Neutrophil (primary cell): Measurements from ENCODE around the gene APOBEC4.

Source experiments
- H3K27ac ChIP-seq: fragments of 200-600 bp; sonication (generic); 2 replicates; pipeline ENCODE4 v1.5.1; 2016; ENCODE audit warnings: mild to moderate bottlenecking, moderate library complexity
- H3K27me3 ChIP-seq: fragments of 200-600 bp; sonication (generic); 2 replicates; pipeline ENCODE4 v1.6.0; 2016; ENCODE audit warnings: mild to moderate bottlenecking
- H3K36me3 ChIP-seq: fragments of 200-600 bp; sonication (generic); 2 replicates; pipeline ENCODE4 v1.5.1; 2017
- H3K4me1 ChIP-seq, 2 experiments: fragments of 200-600 bp in 1 of 2; sonication (generic) in 1 of 2; 1 replicate in 1 of 2; 2 replicates in 1 of 2; pipeline versions ENCODE4 v1.5.1 to v1.6.1; 2013 to 2016; ENCODE audit warnings: low read depth in 1 of 2, low read length in 1 of 2, mild to moderate bottlenecking in 1 of 2, moderate library complexity in 1 of 2; ENCODE audit not compliant: control insufficient read depth in 1 of 2, insufficient read depth in 1 of 2
- H3K4me3 ChIP-seq, 2 experiments: fragments of 200-600 bp in 1 of 2; sonication (generic) in 1 of 2; 1 replicate in 1 of 2; 2 replicates in 1 of 2; pipeline ENCODE4 v1.5.1; 2013 to 2016; ENCODE audit warnings: low read depth in 1 of 2, low read length in 1 of 2, mild to moderate bottlenecking in 1 of 2, moderate library complexity in 1 of 2
- H3K9me3 ChIP-seq: fragments of 200-600 bp; sonication (generic); 2 replicates; pipeline ENCODE4 v1.5.1; 2016
- CTCF ChIP-seq: fragments of 200-600 bp; sonication (generic); IDR thresholded peaks from 2 replicates; pipeline ENCODE4 v1.5.1; 2016; ENCODE audit warnings: antibody characterized with exemption

APOBEC4 gene

GRCh38 chr1:183636783-183637182 lies 16.3 kb downstream of the APOBEC4 start:
- Histone ChIP-seq H3K4me3 (peak overlapping the region; percentile 71 to 77), H3K36me3 (peaks cover 13% of the 10 kb centered on the region), H3K27ac (no peak overlapping the region), H3K9me3 (no peaks in the 10 kb centered on the region), H3K4me1 (peaks cover 35 to 43% of the 10 kb centered on the region in 2 experiments), H3K27me3 (peaks cover 2% of the 10 kb centered on the region)
- TF ChIP-seq CTCF, result no peak

DNA sequence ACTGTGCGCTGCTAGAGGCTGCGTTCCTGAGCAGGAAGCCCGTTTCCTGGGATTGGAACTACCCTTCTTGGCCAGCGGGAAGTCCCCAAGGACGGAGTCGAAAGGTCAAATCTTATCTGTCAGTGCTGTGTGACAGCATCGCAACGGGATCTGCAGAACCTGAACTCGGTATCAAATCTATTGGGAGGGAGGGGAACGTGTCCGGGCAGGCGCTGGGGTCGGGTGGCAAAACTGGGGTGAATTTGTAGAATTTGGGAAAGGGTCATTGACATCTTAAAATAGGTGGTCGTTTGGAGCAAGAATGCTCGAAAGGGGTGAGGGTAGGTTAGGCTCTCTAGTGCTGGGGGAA lies 16.8 kb downstream of the APOBEC4 start:
- Histone ChIP-seq H3K27me3 (peaks cover 2% of the 10 kb centered on the region), H3K27ac (peak overlapping the region; percentile 98), H3K9me3 (no peaks in the 10 kb centered on the region), H3K4me3 (peak overlapping the region; percentile 71 to 77), H3K36me3 (peaks cover 17% of the 10 kb centered on the region), H3K4me1 (peaks cover 40 to 48% of the 10 kb centered on the region in 2 experiments)
- TF ChIP-seq CTCF, result no peak

- Histone ChIP-seq H3K36me3 (peaks cover 22% of the 10 kb centered on the region), H3K4me1 (peaks cover 45 to 53% of the 10 kb centered on the region in 2 experiments), H3K27me3 (peaks cover 2% of the 10 kb centered on the region), H3K27ac (peak within 1 kb of the TSS; percentile 98), H3K9me3 (no peaks in the 10 kb centered on the region), H3K4me3 (peak within 1 kb of the TSS; percentile 71 to 77)
- peak; percentile 53 for TF ChIP-seq CTCF
These were observed 17.3 kb downstream of the APOBEC4 start, which contains the start of gene ARPC5 for GRCh38 chr1:183635606-183636333. ARPC5 (minus strand) TSS chr1:183635783; CDS start chr1:183635659, 124 bp downstream.

DNA sequence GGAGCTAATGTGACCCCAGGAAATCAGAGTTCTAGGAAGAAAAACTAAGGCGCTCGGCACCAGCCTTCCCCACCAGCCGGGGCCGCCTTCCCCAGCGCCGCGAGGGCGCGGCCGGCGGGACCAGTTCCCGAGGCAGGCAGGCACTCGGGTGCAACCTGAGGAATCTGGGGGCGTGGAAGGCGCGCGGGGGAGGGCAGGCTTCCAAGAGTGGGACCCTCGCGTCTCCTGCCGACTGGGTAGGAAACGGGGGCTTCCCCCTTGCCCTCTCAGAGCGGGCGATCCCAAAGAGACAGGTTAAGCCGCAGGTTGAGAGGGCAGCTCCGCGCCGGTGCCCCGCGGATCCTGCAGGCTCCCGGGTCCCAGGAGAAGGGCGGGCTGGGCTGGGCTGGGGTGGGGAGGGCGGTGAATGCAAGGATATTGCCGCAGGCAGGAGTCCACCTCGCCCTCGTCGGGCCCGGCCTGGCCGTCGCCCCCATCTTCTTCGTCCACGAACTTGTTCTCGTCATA lies 18.0 kb downstream of the APOBEC4 start:
- peak overlapping the region; percentile 71 to 77 for H3K4me3 ChIP-seq
- no peaks in the 10 kb centered on the region for H3K9me3 ChIP-seq
- peak overlapping the region; percentile 98 for H3K27ac ChIP-seq
- no peak for TF ChIP-seq CTCF
- peaks cover 51 to 59% of the 10 kb centered on the region in 2 experiments for H3K4me1 ChIP-seq
- peaks cover 2% of the 10 kb centered on the region for H3K27me3 ChIP-seq
- peaks cover 28% of the 10 kb centered on the region for H3K36me3 ChIP-seq

- Histone ChIP-seq H3K36me3 (peaks cover 34% of the 10 kb centered on the region), H3K4me1 (peaks cover 57 to 64% of the 10 kb centered on the region in 2 experiments), H3K4me3 (peak overlapping the region; percentile 71 to 77), H3K27me3 (peaks cover 2% of the 10 kb centered on the region), H3K27ac (peak overlapping the region; percentile 98), H3K9me3 (no peaks in the 10 kb centered on the region)
- no peak for TF ChIP-seq CTCF
These were observed 18.6 kb downstream of the APOBEC4 start for GRCh38 chr1:183634429-183635065.
